NOMO-1 treated with DMSO at 0.1 percent for 48 hours (cell line): ENCODE results near the gene MRPL9.

Experiments used
- DNase-seq: peaks from one replicate; lab custom pipeline; 2025; ENCODE audit not compliant: unreplicated experiment; lab: John Stamatoyannopoulos, UW

Gene MRPL9

DNA sequence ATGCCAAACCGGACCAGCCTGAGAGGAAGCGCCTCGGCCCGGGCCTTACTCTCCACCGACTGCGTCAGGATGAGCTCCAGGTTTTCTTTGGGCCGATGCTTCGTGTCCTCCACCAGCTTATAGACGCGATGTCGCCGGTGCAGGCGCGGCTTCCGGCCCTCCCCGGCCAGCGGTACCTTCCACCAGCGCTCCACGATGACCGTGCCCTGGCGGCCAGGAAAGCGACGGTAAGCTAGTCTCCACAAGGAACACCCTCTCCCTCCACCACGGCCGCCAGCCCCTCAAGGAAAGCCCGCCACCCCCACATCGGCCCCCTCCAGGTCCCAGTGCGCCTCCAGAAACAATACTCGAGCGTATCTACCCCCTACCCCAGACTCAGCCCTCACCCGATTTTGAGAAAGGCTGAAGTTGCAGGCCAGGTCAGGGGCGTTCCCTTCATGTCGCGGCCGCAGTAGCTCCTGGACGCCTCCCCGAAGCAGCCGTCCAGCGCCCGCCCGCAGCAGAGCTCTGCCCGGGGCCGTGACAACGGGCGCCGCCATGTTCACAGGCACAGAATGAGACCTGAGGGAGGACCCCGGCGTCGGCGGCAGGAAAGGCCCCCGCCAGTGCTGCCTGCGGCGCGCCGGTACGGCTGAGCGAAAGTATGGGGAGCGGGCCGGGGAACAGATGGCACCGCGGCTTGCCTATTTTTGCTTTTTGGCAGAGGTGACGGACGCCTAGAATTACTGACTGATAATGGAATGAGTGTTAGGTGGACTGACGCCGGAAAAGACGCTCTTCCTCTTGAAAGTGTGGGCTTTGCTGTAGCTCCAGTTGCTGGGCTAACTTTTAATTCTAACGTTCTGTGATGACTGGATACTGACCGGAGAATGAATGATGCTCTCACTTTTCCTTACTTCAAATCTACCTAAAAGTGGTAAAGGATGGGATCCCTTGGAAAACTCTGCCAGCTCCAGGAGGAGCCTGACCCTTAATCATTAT lies at the start of gene MRPL9:
Gene MRPL9, minus strand, starts transcription at position 556 of the 981 bp plus-strand sequence. Its CDS starts 17 bp downstream, at position 539.
- DNase-seq: peak; percentile 78

DNA sequence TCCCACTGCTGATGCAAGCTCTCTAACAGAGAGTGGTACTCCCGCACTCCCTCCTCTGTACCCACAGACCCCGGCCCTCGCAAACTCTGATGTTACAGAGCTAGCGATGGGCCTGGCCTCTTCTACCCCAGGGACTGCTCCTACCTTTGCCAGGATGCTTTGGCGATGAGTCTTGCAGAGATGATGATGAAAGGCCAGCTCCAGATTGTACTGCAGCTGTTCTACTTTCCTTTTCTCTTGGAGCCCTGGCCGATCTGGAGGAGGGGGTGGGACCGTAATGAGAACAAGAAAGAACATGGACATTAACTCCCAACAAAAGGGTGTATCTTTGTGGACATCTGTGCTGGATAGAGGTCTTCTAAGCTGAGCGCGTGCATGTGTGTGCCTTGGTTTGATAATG lies 47.9 kb upstream of the MRPL9 start:
- no peak for DNase-seq

DNA sequence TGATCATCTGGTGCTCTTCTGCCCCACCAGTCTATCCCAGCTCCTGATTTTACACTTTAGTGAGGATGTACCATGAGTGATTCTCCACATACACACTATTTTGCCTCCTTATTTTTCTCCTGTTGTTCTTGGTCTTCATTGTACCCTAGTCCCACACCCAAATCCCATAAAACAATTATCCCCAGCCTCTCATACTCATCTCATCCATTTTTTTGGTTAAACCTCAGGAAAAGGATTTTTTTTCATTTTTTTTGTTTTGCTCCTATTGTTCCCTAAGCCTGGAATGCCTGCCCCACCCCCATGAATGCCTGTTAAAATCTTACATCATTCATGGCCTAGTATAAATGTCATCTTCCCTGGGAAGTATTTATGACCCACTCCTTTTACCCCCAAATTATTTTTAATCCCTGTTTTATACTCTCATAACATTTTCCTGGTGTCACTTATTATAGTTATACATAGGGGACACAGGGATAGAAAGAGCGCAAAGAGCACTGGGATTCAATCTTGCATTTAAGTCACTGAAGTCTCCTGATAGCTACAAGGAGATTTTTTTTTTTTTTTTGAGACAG lies 46.8 kb upstream of the MRPL9 start:
- DNase-seq: no peak

DNA sequence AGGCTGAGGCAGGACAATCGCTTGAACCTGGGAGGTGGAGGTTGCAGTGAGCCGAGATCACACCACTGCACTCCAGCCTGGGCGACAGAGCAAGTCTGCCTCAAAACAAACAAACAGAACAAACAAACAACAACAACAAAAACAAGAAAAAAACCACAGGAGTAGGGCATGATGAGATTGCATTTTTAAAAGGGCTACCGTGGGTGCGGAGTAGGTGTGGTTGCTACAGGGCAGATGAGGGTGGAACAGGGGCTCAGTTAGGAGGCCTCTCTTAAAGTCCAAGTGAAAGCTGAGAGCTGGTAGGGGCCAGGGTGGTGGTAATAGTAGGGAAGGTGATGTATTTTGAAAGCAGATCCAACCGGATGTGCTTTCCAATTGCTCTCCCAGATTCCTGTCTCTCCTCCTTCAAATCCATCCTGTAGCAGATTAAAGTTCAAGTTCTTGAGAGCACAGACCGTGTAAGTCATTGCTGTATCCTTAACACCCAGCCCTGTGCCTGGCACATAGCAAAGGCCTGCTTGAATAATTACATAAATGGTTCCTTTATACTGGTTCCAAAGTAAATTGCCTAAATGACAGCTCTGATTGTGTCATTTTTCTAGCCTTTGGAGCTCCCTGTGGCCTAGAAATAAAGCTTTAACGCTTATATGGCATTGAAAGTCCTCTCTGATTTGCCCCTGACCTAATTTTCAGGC lies 46.1 kb upstream of the MRPL9 start:
- no peak for DNase-seq

DNA sequence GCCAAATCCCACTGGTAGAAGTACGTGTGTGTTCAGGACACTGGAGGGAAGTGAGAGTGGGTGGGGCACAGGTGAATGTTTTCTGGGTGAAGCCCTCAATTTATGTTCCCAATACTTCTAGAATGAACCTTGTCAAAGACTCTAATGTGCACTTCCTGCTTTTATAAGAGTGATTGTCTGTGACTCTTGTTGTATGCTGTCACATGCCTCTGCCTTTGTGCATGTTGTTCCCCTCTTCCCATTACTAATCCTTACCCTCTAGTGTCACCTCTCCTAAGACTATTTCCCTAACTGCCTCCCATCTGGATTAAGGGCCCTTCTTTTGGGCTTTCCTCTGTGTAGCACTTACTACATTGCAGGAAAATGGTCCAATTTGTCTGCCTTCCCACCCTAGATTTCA lies 44.5 kb upstream of the MRPL9 start:
- no peak for DNase-seq

DNA sequence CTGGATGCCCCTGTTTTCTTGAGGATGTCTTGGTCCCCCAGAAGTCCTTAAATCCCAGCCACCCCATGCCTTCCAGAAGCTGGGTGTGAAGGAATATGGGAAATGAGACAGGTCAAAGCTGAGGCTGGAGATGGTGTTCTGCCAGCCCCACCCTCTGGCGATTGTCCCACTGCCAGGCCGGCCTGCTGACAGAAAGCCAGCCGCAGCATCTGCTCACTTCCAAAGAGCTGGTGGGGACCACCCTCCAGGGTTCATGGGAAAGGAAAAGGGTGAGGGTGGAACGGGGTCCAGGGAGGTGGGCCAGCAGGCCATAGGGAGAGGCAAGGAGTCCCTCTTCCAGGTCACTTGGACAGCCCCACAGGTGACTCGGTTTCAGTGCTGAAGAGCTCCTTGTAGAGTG lies 43.8 kb upstream of the MRPL9 start:
- DNase-seq: no peak

DNA sequence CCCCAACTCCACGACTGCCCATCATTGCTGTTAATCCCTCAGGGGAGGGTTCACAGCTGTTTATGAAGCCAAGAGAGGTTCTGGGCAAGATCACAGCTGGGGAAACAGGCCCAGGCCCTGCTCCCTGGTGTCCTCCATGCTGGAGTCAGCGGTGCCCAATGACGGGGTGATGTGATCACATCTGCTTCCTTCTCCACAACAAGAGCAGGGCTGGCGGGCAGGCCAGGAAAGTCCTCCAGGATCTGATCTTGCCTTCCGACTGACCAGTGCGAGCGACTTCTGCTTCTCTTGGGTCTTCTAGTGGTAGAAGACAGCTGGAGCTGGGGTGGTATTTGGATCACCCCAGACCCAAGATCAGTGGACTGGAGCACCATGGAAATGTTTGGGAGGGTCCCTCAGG lies 42.9 kb upstream of the MRPL9 start:
- DNase-seq: no peak

DNA sequence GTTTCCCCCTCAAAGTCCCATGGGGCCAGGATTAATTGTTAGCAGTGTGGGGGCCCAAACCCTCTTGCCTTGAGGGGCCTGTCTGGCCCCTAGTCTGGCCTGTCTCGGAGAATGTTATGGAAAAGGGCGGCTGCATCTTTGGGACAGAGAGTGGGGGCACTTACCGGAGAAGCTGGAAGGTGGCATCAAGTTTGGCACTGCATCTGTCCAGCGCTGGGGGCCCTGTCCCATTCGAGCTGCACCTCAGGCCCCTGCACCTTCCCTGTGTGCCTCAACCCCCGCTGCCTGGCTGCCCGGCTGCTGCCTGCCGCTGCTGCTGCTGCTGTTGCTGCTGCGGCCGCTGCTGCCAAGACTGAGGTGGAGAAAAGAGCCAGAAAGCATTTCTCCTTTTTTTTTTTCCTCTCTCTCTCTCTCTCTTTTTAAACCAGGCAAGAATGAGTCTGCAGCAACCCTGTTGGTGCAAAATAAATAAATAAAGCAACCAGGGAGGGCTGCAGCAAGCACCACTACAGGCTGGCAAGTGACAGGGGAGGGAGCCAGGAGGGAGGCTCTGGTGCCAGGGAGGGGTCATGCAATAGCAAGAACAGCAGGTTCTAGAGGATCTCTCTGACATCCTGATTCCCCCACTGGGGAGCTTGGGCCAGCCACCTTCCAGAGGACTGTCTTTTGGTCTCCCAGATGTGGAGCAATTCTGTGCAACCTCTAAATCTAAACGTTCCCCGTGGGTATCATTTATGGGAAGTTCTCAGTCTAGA lies 41.9 kb upstream of the MRPL9 start, which contains the start of gene LINGO4:
Gene LINGO4, minus strand, starts transcription at position 354 of the 755 bp plus-strand sequence. CDS start 2,715 bp downstream, outside the sequence.
- DNase-seq: no peak

DNA sequence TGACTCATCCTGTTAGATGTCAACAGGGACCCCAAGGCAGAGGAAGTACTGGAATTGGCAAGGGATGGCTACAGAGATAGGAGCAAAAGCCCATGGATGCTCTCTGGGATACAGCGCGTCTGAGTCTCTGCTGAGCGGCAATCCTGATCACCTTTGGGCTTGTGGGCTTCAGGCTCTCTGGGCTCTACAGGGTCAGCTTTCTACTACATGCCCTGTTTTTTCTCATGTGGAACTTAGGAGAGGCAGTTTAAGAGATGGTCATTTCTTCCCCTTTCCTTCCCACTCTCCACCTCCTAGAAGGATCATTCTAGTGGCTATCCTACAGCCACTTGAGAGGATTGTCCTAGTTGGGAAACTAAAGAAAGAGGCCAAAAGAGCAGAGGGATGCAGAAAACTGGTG lies 40.6 kb upstream of the MRPL9 start:
- DNase-seq: no peak

DNA sequence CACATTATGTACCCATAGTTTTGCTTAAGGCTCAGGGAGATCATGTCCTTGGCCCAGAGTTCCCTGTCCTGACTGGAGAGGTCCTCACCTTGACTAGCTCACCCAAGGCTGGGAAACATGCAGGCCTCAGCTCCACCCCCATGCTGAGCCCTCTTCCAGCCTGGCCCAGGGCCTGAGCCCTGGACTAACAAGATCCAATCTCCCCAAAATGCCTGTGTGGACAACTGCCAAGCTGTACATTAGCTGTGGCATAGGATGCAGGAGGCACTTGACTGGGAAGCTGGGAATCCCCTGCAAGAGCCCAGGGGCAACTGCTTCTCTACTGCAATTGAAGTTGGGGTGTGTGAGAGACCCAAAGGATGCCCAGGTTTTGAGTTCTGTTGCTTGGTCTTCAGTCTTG lies 39.9 kb upstream of the MRPL9 start:
- DNase-seq: no peak

DNA sequence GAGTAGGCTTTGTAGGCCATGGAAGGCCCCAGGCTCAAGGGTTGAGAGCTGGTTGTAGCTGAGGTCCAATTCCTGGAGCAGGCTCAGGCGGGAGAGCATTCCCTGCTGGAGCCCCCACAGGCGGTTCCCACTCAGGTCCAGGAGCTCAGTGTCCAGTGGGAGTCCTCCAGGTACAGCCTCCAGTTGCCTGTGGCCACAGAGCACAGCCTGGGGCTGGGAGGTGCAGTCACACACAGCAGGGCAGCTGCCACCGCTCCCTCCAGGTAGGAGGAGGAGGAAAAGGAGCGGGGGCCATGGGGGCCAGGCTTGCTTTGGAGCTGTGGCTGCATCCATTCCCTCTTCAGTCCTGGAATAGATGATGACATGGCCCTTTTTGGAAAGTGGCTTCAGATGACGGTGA lies 39.1 kb upstream of the MRPL9 start:
- no peak for DNase-seq

DNA sequence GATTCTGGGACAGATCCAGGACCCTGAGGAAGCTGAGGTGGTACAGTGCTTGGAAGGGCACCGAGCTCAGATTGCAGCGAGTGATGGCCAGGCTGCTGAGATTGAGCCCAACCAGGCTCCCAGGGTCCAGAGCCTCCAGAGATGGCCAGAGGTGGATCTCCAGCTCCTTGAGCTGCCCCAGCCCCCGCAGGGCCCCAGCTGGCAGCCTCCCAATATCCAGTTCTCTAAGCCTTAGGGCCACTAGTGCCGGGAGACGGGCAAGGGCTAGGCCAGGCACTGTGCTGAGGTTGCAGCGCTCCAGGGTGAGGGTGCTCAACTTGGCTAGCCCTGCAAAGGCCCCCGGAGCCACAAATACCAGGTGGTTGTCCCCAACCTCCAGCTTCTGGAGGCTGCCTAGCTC lies 38.5 kb upstream of the MRPL9 start:
- DNase-seq: no peak

DNA sequence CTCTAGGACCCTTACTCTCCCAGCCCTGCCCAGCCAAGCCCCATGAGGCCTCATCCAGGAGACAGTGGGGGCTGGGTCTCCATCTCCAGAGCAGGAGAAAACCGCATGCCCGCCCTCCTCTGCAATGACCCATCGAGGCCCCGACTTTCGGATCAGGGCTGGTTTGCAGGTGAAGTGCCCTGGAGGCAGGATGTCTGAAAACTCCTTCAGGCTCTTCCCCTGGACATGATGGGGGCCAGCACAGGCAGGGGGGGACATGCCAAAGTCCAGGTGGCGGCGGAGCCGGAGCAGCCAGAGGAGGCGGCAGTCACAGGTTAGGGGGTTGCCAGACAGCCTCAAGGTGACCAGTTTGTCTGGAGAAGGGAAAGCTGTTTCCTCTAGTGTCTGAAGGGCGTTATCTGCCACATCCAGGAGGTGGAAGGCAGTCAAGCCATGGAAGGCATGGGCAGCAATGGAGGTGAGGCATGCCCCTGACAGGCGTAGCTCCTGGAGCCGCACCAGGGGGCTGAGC lies 38.1 kb upstream of the MRPL9 start:
- DNase-seq: no peak

DNA sequence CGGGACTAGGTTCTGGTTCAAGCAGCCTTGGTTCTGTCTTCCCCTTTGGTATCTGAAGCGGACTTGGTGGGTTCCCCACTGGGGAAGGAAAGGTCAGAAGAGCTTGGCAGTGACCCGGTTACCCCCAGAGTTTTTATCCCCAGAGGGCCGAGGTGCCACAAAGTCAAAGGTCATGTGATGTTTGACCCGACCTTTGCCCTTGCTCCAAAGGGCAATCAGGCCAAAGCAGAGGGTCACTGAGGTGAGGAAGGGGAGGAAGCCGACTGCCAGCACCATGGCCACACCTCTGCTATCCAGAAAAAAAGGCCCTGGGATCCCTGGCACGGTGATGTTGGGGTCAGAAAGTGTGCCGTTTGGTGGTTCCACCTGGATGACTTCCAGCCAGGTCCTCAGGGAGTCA lies 37.5 kb upstream of the MRPL9 start:
- no peak for DNase-seq

DNA sequence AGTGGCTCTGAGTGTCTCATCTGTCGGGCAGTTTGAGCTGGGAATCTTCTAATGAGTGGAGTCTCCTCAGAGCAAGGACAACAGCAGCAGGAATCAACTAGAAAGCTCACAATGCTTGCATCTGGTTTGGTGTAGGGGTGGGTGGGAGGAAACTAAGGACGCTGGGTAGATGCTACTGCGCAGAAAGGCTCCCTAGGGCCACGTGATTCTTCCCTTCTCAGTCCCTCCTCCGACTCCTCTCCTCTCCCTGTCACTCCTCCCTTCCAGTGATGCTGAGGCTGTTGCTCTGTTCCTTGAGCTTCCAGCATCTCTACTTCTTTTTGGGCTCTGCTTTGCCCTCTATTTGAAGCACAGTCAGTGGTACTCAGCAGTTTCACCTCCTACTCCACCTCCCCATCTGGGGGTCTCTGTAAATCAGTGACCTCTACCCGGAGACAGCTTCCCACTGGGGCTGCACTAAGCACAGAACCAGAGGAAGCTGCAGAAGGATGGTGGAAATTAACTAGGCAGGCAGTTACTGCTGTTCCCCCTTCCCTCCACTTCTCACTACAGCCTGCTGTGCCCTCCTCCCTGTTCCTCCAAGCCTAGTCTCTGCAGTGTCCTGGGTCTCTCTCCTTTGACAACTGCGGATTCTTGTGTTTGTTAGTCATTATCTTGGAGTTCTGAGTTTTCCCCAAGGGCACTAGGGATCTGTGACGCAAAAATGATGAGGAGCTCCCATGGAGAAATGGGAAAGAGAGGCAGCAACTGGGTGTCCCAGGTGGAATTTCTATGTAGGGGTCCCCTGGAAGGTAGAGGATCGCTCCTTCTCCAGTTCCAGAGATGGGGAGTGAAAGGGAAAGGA lies 36.1 kb upstream of the MRPL9 start:
- DNase-seq: no peak

DNA sequence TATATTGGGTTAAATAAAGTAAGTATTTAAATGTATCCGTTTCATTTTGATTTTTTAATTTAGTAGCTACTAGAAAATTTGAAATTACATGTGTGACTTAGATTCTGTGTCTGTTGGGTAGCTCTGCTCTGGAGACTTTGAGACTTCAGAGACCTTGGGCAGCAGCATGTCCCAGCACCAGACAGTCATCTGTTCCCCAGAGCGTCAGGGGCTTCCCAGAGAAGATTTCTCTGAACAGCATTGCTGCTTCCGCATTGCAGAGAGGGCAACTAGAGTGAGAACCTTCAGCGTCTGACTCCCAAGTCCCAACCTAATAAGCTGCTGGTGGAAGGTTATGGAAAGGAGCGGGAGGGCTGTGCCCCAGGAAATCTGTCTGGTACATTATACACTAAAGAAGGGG lies 35.3 kb upstream of the MRPL9 start:
- DNase-seq: no peak

DNA sequence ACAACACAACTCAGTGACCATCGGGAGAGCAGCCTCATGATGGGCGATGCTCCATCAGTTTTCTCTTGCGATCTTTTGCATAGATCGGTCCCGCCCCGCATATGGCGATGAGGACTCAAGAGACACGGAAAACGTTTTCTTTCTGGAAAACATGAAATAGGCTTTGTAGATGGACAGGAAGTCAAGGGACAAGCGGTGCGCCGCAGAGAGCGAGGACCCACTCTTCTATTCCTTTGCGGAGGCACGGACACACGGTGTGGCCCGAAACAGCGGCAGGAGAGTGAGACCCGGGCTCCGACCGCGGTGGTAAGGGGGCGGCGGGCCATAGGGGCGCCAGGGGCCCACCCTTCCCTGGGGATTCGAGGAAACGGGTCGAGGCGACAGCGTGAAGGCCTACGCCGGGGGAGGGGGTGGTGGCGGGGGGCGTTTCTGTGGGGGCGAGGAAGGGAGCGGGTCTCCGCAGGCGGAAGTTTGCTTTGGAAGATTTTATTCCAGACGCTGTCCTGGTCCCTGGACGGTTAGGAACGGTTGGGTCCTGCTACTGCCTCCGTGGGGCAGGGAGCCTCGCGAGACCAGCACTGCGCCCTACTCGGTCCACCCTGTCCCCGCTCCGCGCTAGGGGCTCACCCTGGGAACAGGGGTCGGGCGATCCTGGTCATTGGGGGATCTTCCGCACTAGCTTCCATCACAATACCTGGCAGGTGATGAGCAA lies 27.8 kb upstream of the MRPL9 start:
- peak; percentile 24 for DNase-seq

DNA sequence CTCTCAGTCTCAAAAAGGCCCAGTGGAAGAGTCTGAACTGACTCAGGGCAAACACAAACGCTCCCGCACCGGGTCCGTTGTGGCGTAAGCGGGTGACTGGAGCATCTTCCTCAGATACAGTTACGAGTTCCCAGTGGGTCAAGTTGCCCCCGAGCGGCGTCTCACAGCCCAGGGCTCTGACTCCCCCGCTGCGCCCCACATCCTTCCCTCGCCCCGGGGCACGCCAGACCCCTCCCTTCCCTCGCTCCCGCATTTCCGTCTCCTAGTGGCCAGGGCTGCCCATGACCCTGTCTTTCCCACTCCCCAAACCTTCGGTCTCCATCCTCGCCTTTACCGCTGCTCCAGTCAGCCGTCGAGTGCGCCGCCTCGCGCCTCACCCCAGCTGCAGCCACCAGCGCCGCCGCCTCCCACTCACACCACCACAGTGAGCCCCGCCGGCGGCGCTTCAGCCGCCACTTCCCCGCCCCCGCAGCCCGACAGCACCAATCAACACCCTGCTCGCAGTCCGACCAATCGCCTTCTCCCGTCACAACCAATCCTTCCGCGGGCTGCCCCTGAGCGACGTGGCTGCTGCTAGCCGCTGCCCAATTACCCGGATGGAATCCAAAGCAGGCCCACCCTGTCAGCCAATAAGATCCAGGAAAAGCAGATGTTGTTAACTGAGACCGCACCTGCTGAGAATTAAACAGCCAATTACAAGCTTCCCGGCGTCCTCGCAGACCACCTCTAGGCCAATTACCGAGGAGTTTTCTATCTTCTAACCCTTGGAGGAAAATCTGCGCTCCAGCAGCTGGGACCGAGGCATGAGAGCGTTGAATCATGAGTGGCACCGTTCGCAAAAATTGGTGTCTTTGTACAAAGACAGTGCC lies 27.0 kb upstream of the MRPL9 start, which contains the start of gene TDRKH:
Gene TDRKH, minus strand, starts transcription at position 430 of the 869 bp plus-strand sequence. CDS start 7,478 bp downstream, outside the sequence.
- peak; percentile 99 for DNase-seq
